Brain microvascular endothelial cell (primary cell): Measurements from ENCODE around the gene FLT1.

Source experiments
- DNase-seq: peaks from one replicate; pipeline ENCODE4 v3.0.0-alpha.2; 2020
- H3K27ac ChIP-seq: fragments of 250-450 bp; sonication (Bioruptor Pico); 2 replicates; pipeline ENCODE4 v1.5.1; 2020; ENCODE audit warnings: mild to moderate bottlenecking, moderate library complexity
- H3K27me3 ChIP-seq: fragments of 250-450 bp; sonication (Bioruptor Pico); replicated peaks from 2 replicates; pipeline ENCODE4 v1.5.1; 2020; ENCODE audit warnings: mild to moderate bottlenecking
- H3K36me3 ChIP-seq: fragments of 250-450 bp; sonication (Bioruptor Pico); replicated peaks from 2 replicates; pipeline ENCODE4 v1.5.1; 2020; ENCODE audit warnings: mild to moderate bottlenecking
- H3K4me3 ChIP-seq: 2 replicates; pipeline ENCODE4 v1.5.1; 2011; ENCODE audit warnings: low read depth, mild to moderate bottlenecking, control low read depth, low read length, moderate library complexity
- in situ Hi-C: cut with HindIII; loops from 2 replicates; pipeline ENCODE4 v1.10.0; 2017; ENCODE audit warnings: low sequenced_read_pairs, low pct_ligation_motif_present
- TF ChIP-seq, protein P1 (sequence below): IDR thresholded peaks from 2 replicates; pipeline ENCODE4 v1.5.1; 2011; ENCODE audit warnings: low read depth, mild to moderate bottlenecking, moderate library complexity, low read length, control low read depth, inconsistent platforms; ENCODE audit errors: missing control alignments

FLT1 gene

DNA sequence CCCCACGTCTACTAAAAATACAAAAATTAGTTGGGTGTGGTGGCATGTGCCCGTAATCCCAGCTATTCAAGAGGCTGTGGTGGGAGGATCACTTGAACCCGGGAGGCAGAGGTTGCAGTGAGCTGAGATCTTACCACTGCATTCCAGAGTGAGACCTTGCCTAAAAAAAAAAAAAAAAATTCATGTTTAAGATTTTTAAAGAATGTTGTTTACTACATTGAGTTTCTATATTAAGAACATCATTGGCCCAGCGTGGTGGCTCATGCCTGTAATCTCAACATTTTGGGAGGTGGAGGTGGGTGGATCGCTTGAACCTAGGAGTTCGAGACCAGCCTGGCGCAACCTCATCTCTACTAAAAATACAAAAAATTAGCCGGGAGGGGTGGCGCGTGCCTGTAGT, 31.9 kb upstream of the FLT1 start:
- TF ChIP-seq, protein P1, sequence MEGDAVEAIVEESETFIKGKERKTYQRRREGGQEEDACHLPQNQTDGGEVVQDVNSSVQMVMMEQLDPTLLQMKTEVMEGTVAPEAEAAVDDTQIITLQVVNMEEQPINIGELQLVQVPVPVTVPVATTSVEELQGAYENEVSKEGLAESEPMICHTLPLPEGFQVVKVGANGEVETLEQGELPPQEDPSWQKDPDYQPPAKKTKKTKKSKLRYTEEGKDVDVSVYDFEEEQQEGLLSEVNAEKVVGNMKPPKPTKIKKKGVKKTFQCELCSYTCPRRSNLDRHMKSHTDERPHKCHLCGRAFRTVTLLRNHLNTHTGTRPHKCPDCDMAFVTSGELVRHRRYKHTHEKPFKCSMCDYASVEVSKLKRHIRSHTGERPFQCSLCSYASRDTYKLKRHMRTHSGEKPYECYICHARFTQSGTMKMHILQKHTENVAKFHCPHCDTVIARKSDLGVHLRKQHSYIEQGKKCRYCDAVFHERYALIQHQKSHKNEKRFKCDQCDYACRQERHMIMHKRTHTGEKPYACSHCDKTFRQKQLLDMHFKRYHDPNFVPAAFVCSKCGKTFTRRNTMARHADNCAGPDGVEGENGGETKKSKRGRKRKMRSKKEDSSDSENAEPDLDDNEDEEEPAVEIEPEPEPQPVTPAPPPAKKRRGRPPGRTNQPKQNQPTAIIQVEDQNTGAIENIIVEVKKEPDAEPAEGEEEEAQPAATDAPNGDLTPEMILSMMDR: no peak
- DNase-seq: no peak
- in situ Hi-C loops: no loop called here
- H3K4me3 ChIP-seq: no peak overlapping the region
- H3K27ac ChIP-seq: no peak overlapping the region
- H3K27me3 ChIP-seq: no peaks in the 10 kb centered on the region
- no peaks in the 10 kb centered on the region for H3K36me3 ChIP-seq

DNA sequence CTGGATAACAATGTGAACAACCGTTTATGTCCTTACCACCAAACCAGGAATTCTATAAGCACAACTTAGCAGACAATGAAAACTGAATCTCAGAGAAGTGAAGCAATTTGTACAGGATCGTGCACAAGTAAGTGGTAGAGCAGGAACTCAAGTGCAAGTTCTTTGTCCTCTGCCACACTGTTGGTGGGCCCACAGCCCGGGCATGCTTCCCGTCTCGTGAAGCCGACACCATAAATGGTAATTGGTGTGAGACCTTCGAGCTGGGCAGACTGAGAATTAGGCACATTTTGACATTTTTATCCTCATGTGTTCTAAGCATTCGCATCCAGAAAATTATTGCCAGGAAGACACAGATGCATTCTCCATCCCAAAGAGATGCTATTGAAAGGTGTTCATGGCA, 27.9 kb upstream of the FLT1 start:
- no peaks in the 10 kb centered on the region for H3K36me3 ChIP-seq
- in situ Hi-C loops: no loop called here
- H3K27ac ChIP-seq: no peak overlapping the region
- H3K27me3 ChIP-seq: no peaks in the 10 kb centered on the region
- DNase-seq: no peak
- no peak overlapping the region for H3K4me3 ChIP-seq
- TF ChIP-seq, protein P1: no peak

DNA sequence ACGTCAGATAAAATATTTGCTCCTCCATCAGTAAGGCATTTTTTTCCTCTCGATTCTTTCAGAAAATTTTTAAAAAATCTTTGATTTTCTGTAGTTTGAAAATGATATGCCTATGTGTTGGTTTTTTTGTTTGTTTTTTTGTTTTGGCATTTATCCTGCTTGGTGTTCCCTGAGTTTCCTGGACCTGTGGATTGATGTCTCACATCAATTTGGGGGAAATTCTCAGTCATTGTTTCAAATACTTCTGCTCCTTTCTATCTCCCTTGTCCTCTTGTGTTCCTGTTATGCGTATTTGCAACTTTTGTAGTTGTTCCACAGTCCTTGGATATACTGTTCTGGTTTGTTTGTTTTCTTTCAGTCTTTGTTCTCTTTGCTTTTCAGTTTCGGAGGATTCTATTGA, 18.8 kb upstream of the FLT1 start:
- in situ Hi-C loops: no loop called here
- no peak for DNase-seq
- Histone ChIP-seq H3K27me3 (no peaks in the 10 kb centered on the region), H3K4me3 (no peak overlapping the region), H3K27ac (no peak overlapping the region), H3K36me3 (no peaks in the 10 kb centered on the region)
- TF ChIP-seq, protein P1: no peak

GRCh38 chr13:28510542-28510941, 15.6 kb upstream of the FLT1 start:
- H3K4me3 ChIP-seq: no peak overlapping the region
- no peaks in the 10 kb centered on the region for H3K27me3 ChIP-seq
- H3K36me3 ChIP-seq: no peaks in the 10 kb centered on the region
- no peak for DNase-seq
- H3K27ac ChIP-seq: no peak overlapping the region
- in situ Hi-C loops: no loop called here
- TF ChIP-seq, protein P1: no peak

DNA sequence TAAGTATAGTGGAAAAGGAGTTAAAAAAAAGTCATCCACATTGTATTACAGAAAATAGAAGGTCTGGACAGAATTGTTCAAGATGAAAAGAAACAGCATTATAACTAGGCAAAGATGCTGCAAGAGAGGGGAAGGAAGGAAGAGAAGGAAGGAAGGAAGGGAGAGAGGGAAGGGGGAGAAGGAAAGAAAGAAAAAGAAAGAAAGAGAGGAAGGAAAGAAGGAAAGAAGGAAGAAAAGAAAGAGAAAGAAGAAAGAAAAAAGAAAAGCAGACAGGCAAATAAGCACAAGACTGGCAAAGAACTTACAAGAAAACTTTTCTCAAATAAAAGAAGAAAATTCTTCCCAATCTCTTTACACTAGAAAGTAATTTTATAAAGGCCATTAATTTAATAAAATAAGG, 15.1 kb upstream of the FLT1 start:
- no peak overlapping the region for H3K27ac ChIP-seq
- H3K27me3 ChIP-seq: no peaks in the 10 kb centered on the region
- in situ Hi-C loops: no loop called here
- TF ChIP-seq, protein P1: no peak
- no peak for DNase-seq
- H3K4me3 ChIP-seq: no peak overlapping the region
- H3K36me3 ChIP-seq: no peaks in the 10 kb centered on the region

DNA sequence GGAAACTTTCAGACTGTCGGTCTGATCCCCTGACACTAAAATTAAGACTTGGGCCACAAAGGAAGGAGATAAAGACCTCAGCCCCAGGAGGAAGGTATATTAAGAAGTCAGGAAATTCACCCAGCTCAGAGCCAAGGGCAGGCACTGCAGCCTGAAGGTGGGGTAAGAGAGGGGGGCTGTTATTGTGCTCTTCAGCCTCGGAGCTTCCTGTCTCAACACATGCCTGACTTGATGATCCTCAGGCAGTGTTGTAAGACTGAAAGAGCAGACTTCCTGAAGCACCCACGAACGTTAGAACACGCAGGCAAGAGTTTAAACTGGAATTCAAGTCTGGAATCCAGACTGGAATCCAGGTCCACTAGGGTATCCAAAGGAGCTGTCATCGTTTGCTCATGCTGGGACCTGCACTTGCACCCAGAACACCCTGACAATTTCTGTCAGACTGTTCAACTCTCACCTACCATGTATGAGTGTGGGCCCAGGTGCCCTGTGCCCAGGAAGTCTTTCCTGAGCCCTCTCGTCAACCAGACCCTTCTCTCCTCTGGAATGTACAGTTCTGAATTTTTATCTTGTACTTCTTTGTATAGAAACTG, 10.7 kb upstream of the FLT1 start:
- H3K4me3 ChIP-seq: no peak overlapping the region
- in situ Hi-C loops: no loop called here
- TF ChIP-seq, protein P1: no peak
- no peak for DNase-seq
- no peak overlapping the region for H3K27ac ChIP-seq
- no peaks in the 10 kb centered on the region for H3K27me3 ChIP-seq
- H3K36me3 ChIP-seq: no peaks in the 10 kb centered on the region
